ENCODE measurements around the gene METAP1.
A peak's percentile ranks its signal among the peaks of the same experiment; 100 is the strongest.
"Not testable (repeated sequence)": the region's sequence is repeated elsewhere in the genome, so short reads cannot be mapped to it uniquely, and the experiment has no call there.

METAP1 gene

DNA sequence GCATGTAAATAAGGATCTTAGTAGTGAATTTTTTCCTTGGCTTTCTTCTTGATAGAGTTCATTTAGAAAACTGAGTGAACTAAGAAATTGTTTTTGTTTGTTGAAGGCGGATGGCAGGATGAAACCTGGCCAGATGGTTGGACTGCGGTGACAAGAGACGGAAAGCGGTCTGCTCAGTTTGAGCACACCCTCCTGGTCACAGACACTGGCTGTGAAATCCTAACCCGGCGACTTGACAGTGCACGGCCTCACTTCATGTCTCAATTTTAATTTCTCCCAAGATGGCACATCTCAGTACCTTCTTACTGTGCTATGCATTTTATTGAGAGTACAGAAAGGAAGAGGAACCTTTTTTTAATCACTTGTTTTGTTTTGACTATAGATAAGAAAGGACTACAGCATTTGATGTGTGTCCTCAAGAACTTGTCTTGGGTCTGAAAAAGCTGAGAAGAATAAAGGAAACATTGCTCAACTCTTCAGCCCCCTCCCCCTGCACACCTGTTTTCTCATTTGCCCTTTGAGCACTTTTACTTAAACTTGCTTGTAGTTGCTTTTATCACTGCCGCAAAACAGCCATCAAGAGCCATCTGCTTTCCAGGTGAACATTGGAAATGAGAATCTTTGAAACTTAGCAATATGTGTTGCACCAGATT lies 65.7 kb downstream of the METAP1 start:
- DNase-seq = no peak

DNA sequence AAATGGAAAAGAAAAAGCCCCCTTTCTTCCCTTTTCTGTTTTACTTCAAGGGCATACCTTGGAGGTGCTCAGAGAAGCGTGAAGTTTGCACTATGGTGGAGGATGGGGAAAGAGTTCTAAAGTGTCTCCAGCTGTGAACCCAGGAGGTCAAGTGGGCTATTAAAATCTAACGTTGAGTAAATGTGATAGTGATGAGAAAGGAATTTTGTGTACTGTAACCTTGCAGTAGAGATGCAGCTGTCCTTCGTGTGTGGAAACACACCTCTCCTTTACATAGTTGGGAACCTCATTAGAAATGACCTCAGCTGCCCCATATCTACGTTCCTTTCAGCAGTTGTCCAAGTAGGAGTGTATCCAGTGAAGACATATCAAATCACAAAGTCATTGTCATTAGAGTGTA lies 66.6 kb downstream of the METAP1 start:
- DNase-seq = no peak

DNA sequence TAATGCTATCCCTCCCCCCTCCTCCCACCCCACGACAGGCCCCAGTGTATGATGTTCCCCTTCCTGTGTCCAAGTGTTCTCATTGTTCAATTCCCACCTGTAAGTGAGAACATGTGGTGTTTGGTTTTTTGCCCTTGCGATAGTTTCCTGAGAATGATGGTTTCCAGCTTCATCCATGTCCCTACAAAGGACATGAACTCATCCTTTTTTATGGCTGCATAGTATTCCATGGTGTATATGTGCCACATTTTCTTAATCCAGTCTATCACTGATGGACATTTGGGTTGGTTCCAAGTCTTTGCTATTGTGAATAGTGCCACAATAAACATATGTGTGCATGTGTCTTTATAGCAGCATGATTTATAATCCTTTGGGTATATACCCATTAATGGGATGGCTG lies 70.0 kb downstream of the METAP1 start:
- DNase-seq = not testable (repeated sequence)

DNA sequence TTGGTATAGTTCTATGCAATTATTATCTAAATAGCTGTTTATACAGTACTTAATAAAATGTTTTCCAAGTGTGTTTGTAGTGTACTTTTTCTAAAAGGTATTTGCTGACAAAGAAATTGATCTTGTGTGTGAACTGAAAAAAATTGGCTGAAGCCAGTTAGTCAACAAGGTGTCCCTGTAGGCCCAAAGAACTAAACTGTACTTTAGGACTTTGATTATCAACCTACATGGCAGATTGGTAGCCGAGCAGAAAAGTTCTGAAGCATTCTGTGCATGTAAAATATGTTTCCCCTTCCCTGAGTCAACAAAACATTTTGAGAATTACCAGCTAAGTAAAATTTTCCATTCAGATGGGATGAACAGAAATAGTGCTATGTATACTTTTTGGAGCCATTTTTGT lies 72.1 kb downstream of the METAP1 start:
- DNase-seq = no peak

DNA sequence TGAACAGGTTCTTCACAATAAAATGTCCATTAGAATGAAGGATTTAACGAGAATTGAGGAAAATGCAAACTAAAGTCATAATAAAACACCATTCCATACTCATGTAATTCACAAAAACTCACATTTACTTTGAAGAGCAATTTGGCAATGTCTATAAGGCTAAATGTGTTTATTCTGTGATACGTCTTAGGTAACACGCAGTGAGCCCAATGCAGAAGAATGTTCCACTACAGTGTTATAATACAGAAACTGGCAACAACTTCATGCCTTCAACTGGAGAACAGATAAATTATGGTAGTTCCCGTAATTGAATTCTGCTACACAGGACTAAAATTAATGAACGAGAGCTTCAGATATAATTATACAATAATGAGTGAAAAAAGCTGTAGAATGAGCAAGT lies 75.6 kb downstream of the METAP1 start:
- no peak for DNase-seq

DNA sequence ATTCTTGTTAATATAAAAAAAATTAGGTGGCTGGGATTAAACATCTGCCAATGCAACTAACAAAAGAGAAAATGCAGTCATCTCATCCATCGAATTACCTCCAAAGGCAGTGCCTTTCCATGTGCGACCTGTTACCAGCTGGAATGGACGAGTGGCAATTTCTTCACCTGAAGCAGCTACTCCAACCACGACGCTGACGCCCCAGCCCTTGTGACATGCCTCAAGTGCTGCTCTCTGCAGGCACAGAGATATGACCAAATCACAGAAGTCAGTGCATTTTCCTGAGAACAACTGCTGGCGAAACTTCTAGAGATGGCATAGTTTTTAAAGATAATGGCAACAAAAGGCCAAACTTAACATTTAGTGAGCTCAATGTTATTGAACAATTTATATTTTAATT lies 79.3 kb downstream of the METAP1 start:
- DNase-seq = no peak

DNA sequence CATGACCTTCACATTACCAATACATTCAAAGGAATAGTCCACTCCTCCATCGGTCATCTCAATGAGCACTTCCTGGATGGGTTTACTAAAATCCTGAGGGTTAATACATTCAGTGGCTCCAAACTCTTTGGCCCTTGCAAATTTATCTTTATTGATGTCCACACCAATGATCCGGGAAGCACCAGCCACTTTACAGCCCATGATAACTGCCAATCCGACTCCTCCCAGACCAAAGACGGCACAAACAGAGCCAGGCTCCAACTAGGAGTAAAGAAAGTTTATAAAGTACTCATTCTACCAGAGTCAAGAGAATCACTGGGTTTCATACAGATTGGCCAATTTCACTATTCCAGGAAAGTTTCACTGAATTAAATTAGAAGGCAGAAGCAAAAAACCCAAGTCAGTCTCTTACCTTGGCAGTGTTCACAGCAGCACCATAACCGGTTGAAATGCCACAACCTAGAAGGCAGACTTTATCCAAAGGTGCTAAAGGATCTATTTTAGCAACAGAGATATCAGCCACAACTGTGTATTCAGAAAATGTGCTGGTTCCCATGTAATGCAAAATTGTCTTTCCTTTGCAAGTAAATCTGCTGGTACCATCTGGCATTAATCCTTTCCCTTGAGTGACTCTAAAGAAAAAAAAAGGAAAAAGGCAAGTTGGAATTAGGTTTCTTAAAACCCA lies 80.9 kb downstream of the METAP1 start:
- no peak for DNase-seq

DNA sequence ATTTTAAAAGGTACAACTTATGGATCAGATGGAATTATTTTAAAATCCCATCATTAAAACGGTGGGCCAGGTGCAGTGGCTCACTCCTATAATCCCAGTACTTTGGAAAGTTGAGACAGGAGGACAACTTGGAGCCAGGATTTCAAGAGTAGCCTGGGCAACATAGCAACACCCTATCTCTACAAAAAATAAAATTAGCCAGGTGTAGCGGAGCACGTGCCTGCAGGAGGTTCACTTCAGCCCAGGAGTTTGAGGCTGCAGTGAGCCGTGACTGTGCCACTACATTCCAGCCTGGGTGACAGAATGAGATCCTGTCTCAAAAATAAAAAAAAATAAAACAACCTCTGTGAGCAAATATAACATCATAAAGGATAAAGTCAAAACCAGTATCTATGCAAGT lies 81.7 kb downstream of the METAP1 start:
- DNase-seq = no peak

DNA sequence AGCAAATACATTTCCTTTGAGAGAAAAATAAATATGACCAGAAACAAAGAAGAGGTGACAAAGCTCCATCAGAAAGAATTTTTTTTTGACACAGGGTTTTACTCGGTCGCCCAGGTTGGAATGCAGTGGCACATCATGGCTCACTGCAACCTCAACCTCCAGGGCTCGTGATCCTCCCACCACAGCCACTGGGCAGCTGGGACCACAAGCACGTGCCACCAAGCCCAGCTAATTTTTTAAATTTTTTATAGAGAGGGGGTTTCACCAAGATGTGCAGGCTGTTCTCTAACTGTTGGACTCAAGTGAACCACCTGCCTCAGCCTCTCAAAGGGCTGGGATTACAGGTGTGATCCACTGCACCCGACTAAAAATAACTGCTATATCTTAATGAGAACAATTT lies 82.8 kb downstream of the METAP1 start:
- DNase-seq = no peak

DNA sequence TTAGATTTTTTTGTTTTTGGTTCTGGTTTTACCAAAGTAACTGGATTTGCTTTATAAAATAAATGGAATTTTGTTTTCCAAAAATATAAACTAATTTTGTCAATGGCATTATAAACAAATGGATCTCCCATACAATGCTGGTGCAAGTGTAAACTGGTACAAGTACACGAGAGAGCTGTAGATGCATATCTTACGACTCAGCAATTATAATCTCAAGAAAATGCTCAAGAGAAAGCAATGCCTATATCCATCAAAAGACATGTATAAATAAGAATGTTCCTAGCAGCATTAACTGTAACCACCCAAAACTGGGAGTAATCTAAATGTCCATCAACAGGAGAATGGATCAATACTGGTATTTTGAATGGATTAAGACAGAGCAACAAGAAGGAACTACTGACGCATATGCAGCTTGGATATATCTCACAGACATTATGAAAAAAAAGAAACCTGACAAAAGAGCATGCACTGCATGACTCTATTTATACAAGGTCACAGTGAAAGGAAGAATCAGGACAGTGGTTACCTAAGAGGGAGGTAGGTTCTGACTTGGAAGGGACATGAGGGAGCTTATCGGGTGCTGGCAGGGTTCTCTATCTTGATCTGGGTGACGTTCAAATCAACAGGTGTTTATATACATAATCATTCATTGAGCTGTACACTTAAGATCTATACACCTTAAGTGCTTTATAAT lies 83.6 kb downstream of the METAP1 start:
- no peak for DNase-seq

DNA sequence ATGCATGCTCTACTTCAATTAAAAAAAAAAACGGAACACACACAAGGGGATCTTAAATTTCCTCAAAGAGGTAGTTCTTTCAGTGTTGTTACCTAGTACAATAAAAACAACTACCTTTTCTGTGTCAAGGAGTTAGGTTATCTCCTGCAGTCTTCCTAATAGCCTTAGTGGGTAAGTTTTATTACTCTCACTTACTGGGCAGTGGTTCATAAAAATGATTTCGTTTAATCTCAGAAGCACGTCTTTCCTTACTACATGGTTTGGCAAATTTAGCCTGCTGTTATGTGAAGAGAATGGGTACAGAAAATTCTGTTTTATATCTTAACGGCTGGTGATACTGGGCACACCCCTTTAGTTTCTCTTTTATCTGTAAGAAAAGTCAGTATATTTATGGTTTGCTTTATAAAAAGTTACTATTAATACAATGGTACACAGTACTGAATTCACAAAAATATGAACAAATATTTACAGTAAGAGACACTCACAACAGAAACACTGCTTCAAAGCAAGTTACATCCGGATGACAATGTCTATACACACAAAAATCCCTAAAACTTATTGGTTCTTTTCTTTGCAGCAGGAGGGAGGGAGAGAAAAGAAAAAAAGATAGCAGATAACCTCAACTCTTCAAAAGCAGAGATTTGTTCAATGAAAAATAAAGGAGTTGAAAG lies 84.2 kb downstream of the METAP1 start:
- no peak for DNase-seq

DNA sequence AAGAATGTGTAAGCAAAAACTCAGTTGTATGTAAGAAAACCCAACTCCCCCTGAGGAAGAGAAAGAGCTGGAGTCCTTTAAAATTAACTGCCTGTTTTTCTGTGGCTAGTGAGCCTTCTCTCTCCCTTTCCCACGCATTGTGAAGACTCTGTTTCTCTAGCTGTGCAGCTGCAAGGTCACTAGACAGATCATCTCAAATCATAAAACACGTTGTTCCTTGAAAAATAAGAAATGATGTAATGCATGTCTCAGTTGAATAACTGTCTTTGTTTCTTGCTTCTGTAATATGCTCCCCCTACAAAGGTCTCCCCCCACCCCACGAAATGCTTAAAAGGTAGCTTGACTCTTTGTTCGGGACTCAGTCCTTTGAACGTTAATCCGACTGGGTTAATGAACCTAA lies 85.3 kb downstream of the METAP1 start:
- DNase-seq = not testable (repeated sequence)

DNA sequence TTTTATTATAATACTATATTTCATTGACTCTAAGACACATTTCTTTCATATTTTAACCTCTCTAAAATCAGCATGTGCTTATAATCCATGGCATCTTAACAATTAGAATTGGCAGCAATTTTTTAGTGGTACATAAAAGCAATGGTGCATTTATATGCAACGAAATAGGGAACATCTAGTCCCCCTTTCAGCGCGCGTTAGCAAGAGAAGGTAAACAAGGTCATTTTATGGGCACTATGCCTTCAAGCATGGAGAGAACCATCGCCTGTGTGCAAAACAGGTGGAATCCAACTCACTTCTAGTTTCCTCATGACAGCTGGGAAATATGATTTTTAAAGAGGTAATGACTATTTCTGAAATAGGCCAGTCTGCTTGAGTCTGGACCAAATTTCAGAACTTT lies 86.7 kb downstream of the METAP1 start:
- no peak for DNase-seq

DNA sequence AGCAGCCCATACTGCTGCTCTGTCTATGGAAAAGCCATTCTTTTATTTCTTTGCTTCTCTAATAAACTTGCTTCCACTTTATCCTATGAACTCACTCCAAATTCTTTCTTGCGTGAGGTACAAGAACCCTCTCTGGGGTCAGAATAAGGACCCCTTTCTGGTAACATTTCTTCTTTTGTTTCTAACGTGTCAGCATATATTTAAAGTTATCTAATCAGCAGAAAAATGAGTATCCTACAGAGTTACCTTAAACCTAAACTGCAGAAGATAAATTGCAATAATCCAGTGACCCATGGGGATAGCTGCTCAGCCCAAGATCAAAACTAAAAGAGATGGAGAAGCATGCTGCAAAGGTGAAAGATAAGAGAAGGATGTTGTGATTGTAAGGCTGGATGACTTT lies 89.1 kb downstream of the METAP1 start:
- DNase-seq = no peak

DNA sequence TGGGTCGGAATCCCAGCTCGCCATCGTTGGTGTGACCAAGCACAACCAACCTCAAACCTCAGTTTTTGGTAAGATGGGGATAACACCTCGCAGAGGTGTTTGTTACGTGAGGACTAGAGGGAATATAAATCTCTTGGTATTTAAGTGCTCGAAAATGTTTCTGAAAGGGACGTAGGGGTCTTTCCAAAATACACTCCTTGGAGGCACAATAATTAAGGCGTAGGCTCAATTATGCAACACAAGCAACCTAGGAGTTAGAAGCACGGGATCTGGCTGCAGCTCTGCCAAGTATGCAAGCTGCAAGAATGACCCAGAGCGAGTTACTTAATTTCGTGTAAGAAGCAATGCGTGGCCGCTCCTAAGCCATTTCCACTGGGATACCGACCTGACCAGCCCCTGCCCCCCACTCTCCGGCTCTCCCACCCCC lies 92.5 kb downstream of the METAP1 start:
- no peak for DNase-seq

DNA sequence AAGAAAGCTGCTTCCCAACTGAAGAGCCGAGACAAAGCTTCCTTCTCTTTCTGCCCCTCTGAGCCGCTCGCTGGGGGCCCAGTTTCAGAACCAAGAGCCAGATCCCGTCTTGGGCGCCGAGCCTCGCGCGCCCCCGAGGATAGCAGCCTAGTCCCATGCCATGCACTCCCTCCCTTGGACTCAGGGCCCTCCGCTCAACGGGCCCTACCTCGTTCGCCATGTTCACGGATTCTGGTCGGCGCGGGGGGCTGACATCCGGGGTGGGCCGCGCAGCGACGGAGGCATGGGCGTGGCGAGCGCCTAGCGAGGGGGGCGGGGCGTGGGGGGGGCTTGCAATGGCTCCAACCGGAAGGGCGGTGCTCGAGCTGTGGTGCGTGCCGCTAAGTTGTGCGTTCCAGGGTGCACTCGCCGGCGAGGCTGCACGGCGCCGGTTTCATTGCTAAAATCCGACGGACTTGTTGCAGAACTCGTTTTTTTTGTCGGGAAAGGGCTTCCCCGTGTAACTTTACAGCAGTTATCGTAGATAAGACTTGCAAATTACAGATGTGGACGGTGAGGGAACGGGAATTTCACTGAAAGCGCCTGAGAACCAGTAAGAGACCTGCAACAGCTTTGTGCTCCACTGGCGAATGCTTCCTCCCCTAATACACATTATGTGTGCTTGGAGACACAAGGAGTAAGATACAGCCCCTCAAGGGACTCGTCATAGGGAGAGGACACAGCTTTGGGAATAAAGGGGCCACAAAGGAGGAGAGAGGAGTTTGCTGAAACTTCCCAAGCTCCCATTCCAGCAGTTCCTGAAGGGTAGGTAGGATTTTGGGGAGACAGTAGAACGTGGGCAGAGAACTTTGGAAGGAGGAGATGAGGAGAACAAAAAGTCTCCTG lies 93.2 kb downstream of the METAP1 start, which contains the start of gene ADH5:
Gene ADH5, minus strand, starts transcription at position 308 of the 885 bp plus-strand sequence. Its CDS starts 88 bp downstream, at position 220.
- peak; percentile 76 for DNase-seq

DNA sequence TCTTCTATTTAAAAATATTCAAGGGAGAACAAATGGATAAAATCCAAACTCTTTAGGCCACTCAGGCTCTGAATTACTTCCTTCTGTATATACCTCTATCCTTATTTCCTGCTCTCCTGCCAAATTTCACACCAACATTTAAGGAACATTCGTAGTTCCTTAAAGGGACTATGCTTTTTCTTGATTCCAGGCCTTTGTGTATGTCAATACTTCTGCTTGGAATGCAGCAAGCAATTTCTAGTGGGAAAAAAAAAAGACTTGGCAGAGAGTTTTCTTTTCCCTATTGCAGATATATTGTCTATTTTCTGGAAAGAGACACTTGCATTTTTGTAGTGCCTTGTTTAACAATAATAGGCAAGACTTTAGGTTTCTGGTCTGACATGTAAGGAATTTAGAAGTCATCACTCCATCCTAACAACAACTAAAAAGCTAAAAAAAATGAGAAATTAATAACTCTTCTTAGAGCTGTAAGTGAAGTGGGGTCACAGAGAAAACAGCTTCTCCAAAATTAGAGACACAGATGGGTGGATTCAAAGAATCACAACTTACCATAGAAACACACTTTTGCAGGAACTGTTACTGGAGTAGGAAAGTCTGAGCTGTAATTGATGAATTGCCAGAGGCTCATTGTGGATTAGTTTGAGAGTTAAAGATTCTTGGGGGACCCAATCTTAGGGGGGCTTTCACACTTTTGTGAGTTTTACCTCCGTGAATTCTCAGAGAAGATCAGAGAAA lies 95.1 kb downstream of the METAP1 start:
- DNase-seq = no peak

DNA sequence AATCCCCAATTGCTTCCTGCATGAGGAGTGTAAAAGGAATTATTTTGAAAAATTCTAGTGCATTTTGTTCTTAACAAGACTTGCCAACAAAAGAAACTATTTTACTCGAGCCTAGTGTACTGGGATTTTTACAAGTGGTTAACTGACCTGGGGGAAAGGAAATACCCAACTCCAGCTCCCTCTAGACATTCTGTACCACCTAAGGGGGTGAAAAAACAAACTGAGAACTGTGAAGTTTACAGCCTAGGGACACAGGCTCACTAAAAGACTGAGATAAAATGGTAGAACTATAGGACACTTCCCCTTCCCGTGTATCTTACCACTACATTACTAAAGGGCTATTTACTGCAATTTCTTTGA lies 95.7 kb downstream of the METAP1 start:
- DNase-seq = no peak

DNA sequence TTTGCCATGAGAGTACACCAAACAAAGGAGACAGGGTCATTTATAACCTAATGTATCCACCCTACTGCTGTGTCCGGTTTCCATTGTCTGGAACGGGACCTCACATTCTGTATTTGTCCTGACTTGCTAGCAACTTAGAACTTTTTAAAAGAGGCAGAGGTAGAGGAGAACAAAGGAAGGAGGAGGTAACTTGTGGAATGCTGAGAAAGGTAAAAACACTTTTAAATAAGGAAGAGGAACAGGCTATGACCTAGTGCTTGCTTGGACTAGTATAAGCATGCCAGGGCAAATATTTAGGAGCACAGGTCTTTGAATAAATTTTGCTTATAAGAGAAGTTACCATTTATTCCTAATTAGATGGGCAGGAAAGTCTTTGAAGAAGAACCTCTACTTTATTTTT lies 96.3 kb downstream of the METAP1 start:
- DNase-seq = not testable (repeated sequence)

DNA sequence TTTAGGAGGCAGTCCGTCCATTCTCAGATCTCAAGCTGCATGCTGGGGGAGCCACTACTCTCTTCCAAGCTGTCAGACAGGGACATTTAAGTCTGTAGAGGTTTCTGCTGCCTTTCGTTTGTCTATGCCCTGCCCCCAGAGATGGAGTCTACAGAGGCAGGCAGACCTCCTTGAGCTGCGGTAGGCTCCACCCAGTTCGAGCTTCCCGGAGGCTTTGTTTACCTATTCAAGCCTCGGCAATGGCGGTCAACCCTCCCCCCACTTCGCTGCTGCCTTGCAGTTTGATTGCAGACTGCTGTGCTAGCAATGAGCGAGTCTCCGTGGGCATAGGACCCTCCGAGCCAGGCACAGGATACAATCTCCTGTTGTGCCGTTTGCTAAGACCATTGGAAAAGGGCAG lies 103.8 kb downstream of the METAP1 start:
- no peak for DNase-seq

DNA sequence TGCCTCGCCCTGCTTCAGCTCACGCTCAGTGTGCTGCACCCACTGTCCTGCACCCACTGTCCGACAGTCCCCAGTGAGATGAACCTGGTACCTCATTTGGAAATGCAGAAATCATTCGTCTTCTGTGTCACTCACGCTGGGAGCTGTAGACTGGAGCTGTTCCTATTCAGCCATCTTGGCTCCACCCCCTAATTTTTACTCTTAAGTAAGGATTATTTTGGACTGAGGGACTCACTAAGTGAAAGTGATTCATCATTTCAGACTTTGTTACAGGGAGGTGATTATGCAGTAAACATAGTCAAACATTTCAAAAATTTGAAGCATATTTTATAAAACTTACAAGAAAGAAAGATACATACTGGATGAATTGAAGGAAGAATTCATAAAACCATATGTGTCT lies 104.3 kb downstream of the METAP1 start:
- DNase-seq = not testable (repeated sequence)

DNA sequence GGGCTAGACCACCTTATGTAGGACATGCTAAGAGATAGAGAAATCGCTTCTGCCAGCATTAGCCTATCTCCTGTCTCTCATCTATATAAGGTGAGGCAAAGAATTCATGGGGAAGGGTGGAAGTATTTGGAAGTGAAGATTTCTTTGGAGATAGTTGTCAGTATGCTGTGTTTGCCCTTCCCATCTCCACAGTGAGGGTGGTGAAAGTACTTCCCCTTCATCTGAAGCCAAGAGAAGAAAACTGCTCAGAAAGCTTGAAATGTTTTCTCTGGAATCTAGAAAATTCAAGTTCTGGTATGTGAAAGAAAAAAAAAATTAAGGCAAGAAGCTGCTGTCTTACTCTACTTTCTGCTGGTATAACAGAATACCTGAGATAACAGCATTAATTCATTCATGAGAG lies 105.4 kb downstream of the METAP1 start:
- no peak for DNase-seq
